Pancreas (tissue), 10 donors: ENCODE data around the gene PAQR9. TPM values are rescaled to one million over a fixed set of nuclear protein-coding genes. Genes with fewer than 3 reads are reported as not detected.
A peak's percentile ranks its signal among the peaks of the same experiment; 100 is the strongest.
"Not testable (repeated sequence)": the region's sequence is repeated elsewhere in the genome, so short reads cannot be mapped to it uniquely, and the experiment has no call there.

Source experiments
- ATAC-seq, 4 donors: fragments of 200-7000 bp; cut with Tn5 transposase; one replicate each; pipeline versions ENCODE4 v1.8.0 to v1.9.1; 2020; ENCODE audit warnings: mild to moderate bottlenecking in 4 of 4, moderate library complexity in 4 of 4
- DNase-seq, 6 donors: peaks; one replicate each; pipeline ENCODE4 v3.0.0-alpha.2; 2020
- FAIRE-seq: peaks from 2 replicates; lab custom pipeline; 2012; peaks lifted over from hg19 to GRCh38; lab: Jason Lieb, UNC
- H3K27ac ChIP-seq, 4 donors: fragments of 200-600 bp; sonication (generic); 1 replicate in 3 of 4; 2 replicates in 1 of 4; pipeline versions ENCODE4 v1.5.0 to v1.8.0; 2020
- H3K27me3 ChIP-seq, 4 donors: fragments of 200-600 bp; one replicate each; pipeline ENCODE4 v1.8.0; 2021
- H3K36me3 ChIP-seq, 3 donors: fragments of 200-600 bp; sonication (generic) in 1 of 3; one replicate each; pipeline versions ENCODE4 v1.5.0 to v1.8.0; 2020 to 2021
- H3K4me1 ChIP-seq, 3 donors: fragments of 200-600 bp; one replicate each; pipeline ENCODE4 v1.8.0; 2021
- H3K4me3 ChIP-seq, 4 donors: fragments of 200-600 bp; sonication (generic) in 2 of 4; one replicate each; pipeline versions ENCODE4 v1.5.0 to v1.8.0; 2020 to 2021
- H3K9me3 ChIP-seq, 4 donors: fragments of 200-600 bp; one replicate each; pipeline ENCODE4 v1.8.0; 2021
- CTCF ChIP-seq, 4 donors: fragments of 200-600 bp; sonication (generic) in 3 of 4; IDR thresholded peaks; one replicate each; pipeline versions ENCODE4 v1.5.0 to v1.8.0; 2021; ENCODE audit warnings: antibody characterized with exemption in 4 of 4
- WGBS, 2 donors: extraction: QIAGEN DNeasy Blood & Tissue Kit; methylation state at CpG; one replicate each; pipeline ENCODE4 v1.1.7; 2013; 5-methylcytosine and 5-hydroxymethylcytosine counted together
- intact Hi-C, 3 donors: fragments of 100-400 bp; cut with DNase I; formaldehyde crosslinking; loops; one replicate each; pipeline versions ENCODE4 v1.11.1 to v1.14.2; 2022
- polyA plus RNA-seq, 2 donors: library from polyadenylated mRNA; stranded (reverse); fragments of 200-250 nt; gene quantifications; one replicate each; pipeline ENCODE4 v1.2.3, GENCODE V29; 2013
- total RNA-seq, 6 donors: library from RNA; stranded (reverse); fragmentation: NEBNext Ultra II Directional in 4 of 6; extraction: Animal tissue kit (Norgen Biotek cat#: 25700) in 4 of 6; gene quantifications; one replicate each; pipeline versions ENCODE4 v1.2.1 to v1.2.4, GENCODE V29; 2021 to 2023
- donor health status: healthy with polysubstance abuse.
- donor health status: DM: no; HTN: no; CAD: no; lungs with moderate emphysema.
- donor health status: DM: no; HTN: no; CAD: no.
- donor health status: control.
- donor health status: control.
- donor health status: Bipolar disorder and iron deficiency.
- donor health status: DM: yes; HTN: yes; CAD: no.
- donor health status: DM: no; HTN: no; CAD: no.
- donor health status: DM: no; HTN: no; CAD: no.
- donor health status: DM: yes; HTN: yes; CAD: no.

PAQR9 gene
- total and polyA plus RNA-seq, 8 donors: 0.13 TPM; not detected in 7

GRCh38 chr3:142992323-142992722 lies 28.8 kb upstream of the PAQR9 start:
- peaks cover 0 to 5% (median 0%) of the 10 kb centered on the region in 4 donors for H3K27me3 ChIP-seq
- DNase-seq (no peak), FAIRE-seq (no peak), ATAC-seq (no peak)
- H3K4me3 ChIP-seq: no peak overlapping the region
- H3K27ac ChIP-seq: no peak overlapping the region
- WGBS, 2 donors: 71 to 72% methylated on average over 7 of the region's 7 CpGs
- no peak for TF ChIP-seq CTCF (IDR thresholded peaks at IDR 0.05)
- H3K9me3 ChIP-seq: no peaks in the 10 kb centered on the region
- no peaks in the 10 kb centered on the region for H3K4me1 ChIP-seq
- H3K36me3 ChIP-seq: no peaks in the 10 kb centered on the region
- intact Hi-C loops: loop anchor here in 2 of 3 donors (5.0 to 10.0 kb wide), 2 partner anchors 168 to 410 kb away; no protein-coding TSS in a partner anchor

DNA sequence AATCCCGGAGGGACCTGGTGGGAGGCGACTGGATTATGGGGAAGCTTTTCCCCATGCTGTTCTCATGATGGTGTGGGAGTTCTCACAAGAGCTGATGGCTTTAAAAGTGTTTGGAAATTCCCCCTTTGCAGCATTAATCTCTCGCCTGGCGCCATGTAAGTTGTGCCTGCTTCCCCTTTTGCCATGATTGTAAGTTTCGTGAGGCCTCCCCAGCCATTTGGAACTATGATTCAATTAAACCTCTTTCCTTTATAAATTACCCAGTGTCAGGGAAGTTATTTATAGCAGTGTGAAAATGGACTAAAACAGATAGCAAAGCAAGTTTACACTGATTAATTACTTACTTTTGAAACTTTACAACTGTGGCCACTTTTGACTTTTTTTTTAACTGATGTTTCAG lies 27.2 kb upstream of the PAQR9 start:
- DNase-seq (no peak), ATAC-seq (no peak), FAIRE-seq (no peak)
- no peaks in the 10 kb centered on the region for H3K9me3 ChIP-seq
- no peak overlapping the region for H3K27ac ChIP-seq
- intact Hi-C loops: loop anchor here in 2 of 3 donors (2.0 to 10.0 kb wide), 3 partner anchors 162 to 408 kb away; no protein-coding TSS in a partner anchor
- H3K27me3 ChIP-seq: no peaks in the 10 kb centered on the region
- no peaks in the 10 kb centered on the region for H3K36me3 ChIP-seq
- no peak overlapping the region for H3K4me3 ChIP-seq
- TF ChIP-seq CTCF (IDR thresholded peaks at IDR 0.05): no peak
- 63 to 64% methylated on average over 5 of the region's 5 CpGs for WGBS, 2 donors
- H3K4me1 ChIP-seq: no peaks in the 10 kb centered on the region

DNA sequence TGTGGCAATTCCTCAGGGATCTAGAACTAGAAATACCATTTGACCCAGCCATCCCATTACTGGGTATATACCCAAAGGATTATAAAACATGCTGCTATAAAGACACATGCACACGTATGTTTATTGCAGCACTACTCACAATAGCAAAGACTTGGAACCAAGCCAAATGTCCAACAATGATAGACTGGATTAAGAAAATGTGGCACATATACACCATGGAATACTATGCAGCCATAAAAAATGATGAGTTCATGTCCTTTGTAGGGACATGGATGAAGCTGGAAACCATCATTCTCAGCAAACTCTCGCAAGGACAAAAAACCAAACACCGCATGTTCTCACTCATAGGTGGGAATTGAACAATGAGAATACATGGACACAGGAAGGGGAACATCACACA lies 25.4 kb upstream of the PAQR9 start:
- H3K27ac ChIP-seq, ATAC-seq, H3K27me3 ChIP-seq, H3K4me1 ChIP-seq, H3K4me3 ChIP-seq, H3K36me3 ChIP-seq, DNase-seq, FAIRE-seq, H3K9me3 ChIP-seq, intact Hi-C loops: not testable (repeated sequence)
- 93% methylated on average over 2 of the region's 3 CpGs; no CpG with 5 or more reads in 1 of the 2 donors for WGBS, 2 donors

- H3K9me3 ChIP-seq, intact Hi-C loops, FAIRE-seq, H3K4me1 ChIP-seq, ATAC-seq, H3K36me3 ChIP-seq, H3K27me3 ChIP-seq, H3K4me3 ChIP-seq, H3K27ac ChIP-seq, DNase-seq: not testable (repeated sequence)
- WGBS, 2 donors: 70 to 87% methylated on average over 2 of the region's 2 CpGs
Measured at GRCh38 chr3:142988221-142988620, 24.7 kb upstream of the PAQR9 start.

DNA sequence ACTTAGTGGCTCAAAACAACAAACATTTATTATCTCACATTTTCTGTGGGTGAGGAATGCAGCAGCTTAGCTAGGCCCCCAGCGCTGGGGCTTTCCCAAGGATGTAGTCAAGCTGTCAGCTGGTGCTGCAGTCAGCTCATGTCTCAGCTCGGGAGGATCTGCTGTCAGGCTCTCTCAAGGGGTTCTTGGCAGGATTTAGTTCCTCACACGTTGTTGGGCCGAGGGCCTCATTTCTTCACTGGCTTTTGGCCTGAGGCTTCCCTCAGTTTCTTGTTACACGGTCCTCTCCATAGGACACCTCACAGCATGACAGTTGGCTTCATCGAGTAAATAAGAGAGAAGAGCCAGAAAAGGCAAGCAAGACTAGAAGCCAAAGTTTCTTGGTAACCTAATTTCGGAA lies 24.2 kb upstream of the PAQR9 start:
- no peaks in the 10 kb centered on the region for H3K4me1 ChIP-seq
- intact Hi-C loops: no loop called here
- H3K27me3 ChIP-seq: no peaks in the 10 kb centered on the region
- ATAC-seq: peak in 3 of 4 donors; percentile 15 to 37 (median 32)
- H3K9me3 ChIP-seq: no peaks in the 10 kb centered on the region
- H3K4me3 ChIP-seq: no peak overlapping the region
- FAIRE-seq: no peak
- 21 to 25% methylated on average over 7 of the region's 7 CpGs for WGBS, 2 donors
- DNase-seq: no peak
- H3K36me3 ChIP-seq: no peaks in the 10 kb centered on the region
- no peak for TF ChIP-seq CTCF (IDR thresholded peaks at IDR 0.05)
- H3K27ac ChIP-seq: no peak overlapping the region

- H3K9me3 ChIP-seq: no peaks in the 10 kb centered on the region
- ATAC-seq (peak in 3 of 4 donors; percentile 70 to 78 (median 74)), FAIRE-seq (peak; percentile 34), DNase-seq (no peak)
- no peaks in the 10 kb centered on the region for H3K4me1 ChIP-seq
- 29 to 50% methylated on average over 5 of the region's 5 CpGs for WGBS, 2 donors
- peak in 3 of 4 donors; percentile 35 to 70 (median 58) for TF ChIP-seq CTCF (IDR thresholded peaks at IDR 0.05)
- no peak overlapping the region for H3K27ac ChIP-seq
- no peaks in the 10 kb centered on the region for H3K36me3 ChIP-seq
- intact Hi-C loops: no loop called here
- H3K27me3 ChIP-seq: no peaks in the 10 kb centered on the region
- no peak overlapping the region for H3K4me3 ChIP-seq
Measured at GRCh38 chr3:142987080-142987700, 23.7 kb upstream of the PAQR9 start.
